ENCODE data around the gene ITLN1.

The ITLN1 gene

DNA sequence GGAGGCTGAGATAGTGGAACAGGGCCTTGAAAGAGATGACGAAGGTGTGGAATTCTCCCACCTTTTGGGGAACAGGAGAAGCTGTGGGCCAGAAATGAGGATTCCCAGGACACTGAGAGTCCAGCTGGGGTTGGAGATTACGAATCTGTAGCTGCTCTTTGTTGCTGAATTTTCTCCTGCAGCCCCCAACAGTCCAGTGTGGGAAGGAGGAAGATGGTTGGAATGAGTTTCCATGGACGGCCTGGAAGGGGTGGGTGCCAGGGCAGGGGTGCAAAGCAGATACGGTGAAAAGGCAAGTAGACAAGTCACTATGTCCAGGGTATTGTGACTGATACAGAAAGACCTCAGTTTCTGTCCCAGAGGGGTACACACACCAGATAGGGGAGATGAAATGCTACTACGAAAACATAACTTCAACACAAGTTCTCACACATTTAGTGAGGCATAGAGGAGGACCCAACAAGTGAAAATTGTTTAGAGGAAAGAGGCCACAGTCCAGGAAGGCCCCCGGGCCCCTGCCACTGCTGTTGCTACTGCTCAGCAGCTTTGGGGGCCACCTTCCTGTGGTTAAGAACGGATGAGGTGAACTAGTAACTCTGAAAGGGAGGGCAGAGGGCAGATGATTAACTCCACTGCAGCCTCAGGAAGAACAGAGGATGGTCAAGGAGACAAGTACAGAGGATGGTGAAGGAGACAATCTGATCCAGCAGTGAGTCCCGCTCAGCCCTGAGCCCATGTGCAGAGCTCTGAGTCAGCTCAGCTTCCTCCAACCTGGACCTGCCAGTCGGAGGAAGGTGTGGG lies 29.6 kb downstream of the ITLN1 start:
- Histone ChIP-seq H3K27ac (no peak overlapping the region), H3K9me3 (ENCODE audit: low read depth, low read length) (no peaks in the 10 kb centered on the region), H3K36me3 (ENCODE audit: insufficient read depth, low read length) (no peaks in the 10 kb centered on the region), H3K4me3 (no peak overlapping the region), H3K9ac (ENCODE audit: insufficient read length) (no peak overlapping the region)
- TF ChIP-seq EZH2 (IDR thresholded peaks at IDR 0.05): no peak
- no peak for TF ChIP-seq POLR2AphosphoS5 (IDR thresholded peaks at IDR 0.05; ENCODE audit: borderline replicate concordance, low read depth, low read length)
- no peak for TF ChIP-seq FOXP2 (optimal IDR thresholded peaks at IDR 0.05; ENCODE audit: control extremely low read depth, extremely low read length, insufficient read depth)
- no peak for DNase-seq (ENCODE audit: low read depth, low spot score)

DNA sequence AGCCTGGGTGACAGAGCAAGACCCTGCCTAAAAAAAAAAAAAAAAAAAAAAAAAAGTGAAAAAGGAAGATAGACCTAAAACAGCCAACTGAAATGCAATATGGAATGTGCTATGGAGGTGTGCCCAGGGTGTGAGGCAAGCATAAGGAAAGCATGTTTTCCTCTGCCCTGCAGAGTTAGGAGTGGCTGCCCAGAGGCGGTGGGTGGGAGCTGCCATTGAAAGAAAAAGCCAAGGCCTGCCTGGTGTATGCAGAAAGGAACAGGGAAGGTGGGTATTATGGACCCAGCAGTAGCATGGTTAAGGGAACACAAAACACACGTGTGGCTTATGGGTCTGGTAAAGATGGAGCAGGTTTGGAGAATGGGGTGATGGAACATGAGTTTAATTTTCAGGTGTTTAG lies 31.2 kb downstream of the ITLN1 start:
- Histone ChIP-seq H3K36me3 (ENCODE audit: insufficient read depth, low read length) (no peaks in the 10 kb centered on the region), H3K9ac (ENCODE audit: insufficient read length) (no peak overlapping the region), H3K4me3 (no peak overlapping the region), H3K27ac (no peak overlapping the region), H3K9me3 (ENCODE audit: low read depth, low read length) (no peaks in the 10 kb centered on the region)
- no peak for DNase-seq (ENCODE audit: low read depth, low spot score)
- TF ChIP-seq POLR2AphosphoS5 (IDR thresholded peaks at IDR 0.05; ENCODE audit: borderline replicate concordance, low read depth, low read length): no peak
- no peak for TF ChIP-seq FOXP2 (optimal IDR thresholded peaks at IDR 0.05; ENCODE audit: control extremely low read depth, extremely low read length, insufficient read depth)
- TF ChIP-seq EZH2 (IDR thresholded peaks at IDR 0.05): no peak

DNA sequence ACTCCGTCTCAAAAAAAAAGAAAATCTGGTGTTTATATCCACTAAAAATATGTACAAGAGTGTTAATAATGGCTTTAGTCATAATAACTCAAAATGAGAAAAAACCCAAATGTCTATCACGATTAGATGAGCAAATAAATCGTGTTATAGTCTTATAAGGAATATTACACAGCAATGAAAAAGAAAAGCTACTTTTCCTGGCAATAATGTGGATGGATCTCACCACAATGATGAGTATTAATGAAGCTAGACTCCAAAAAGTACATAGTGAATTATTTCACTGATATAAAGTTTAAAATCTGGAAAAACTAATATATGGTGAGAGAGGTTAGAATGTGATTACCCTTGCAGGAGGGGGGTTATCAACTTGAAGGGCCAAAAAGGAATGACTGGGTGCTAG lies 32.0 kb downstream of the ITLN1 start:
- TF ChIP-seq POLR2AphosphoS5 (IDR thresholded peaks at IDR 0.05; ENCODE audit: borderline replicate concordance, low read depth, low read length) (no peak), EZH2 (IDR thresholded peaks at IDR 0.05) (no peak), FOXP2 (optimal IDR thresholded peaks at IDR 0.05; ENCODE audit: control extremely low read depth, extremely low read length, insufficient read depth) (no peak)
- no peak overlapping the region for H3K27ac ChIP-seq
- H3K9ac ChIP-seq (ENCODE audit: insufficient read length): no peak overlapping the region
- no peak for DNase-seq (ENCODE audit: low read depth, low spot score)
- no peak overlapping the region for H3K4me3 ChIP-seq
- no peaks in the 10 kb centered on the region for H3K36me3 ChIP-seq (ENCODE audit: insufficient read depth, low read length)
- no peaks in the 10 kb centered on the region for H3K9me3 ChIP-seq (ENCODE audit: low read depth, low read length)

DNA sequence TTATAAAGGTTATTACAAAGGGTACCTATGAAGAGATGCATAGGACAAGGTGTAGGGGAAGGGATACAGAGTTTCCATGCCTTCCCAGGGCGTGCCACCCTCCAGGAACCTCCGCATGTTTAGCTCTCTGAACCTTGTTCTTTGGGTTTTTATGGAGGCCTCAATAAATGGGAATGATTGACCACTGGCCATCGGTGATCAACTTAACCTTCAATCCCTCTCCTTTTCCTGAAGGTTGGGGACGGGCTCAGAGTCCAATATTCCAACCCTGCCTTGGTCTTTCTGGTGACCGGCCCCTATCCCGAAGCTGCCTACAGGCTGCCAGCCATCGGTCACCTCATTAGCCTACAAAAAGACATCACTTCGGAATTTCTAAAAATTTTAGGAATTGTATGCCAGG lies 34.0 kb downstream of the ITLN1 start:
- Histone ChIP-seq H3K27ac (no peak overlapping the region), H3K9me3 (ENCODE audit: low read depth, low read length) (no peaks in the 10 kb centered on the region), H3K9ac (ENCODE audit: insufficient read length) (no peak overlapping the region), H3K4me3 (no peak overlapping the region), H3K36me3 (ENCODE audit: insufficient read depth, low read length) (no peaks in the 10 kb centered on the region)
- no peak for DNase-seq (ENCODE audit: low read depth, low spot score)
- TF ChIP-seq EZH2 (IDR thresholded peaks at IDR 0.05) (no peak), POLR2AphosphoS5 (IDR thresholded peaks at IDR 0.05; ENCODE audit: borderline replicate concordance, low read depth, low read length) (no peak), FOXP2 (optimal IDR thresholded peaks at IDR 0.05; ENCODE audit: control extremely low read depth, extremely low read length, insufficient read depth) (no peak)

DNA sequence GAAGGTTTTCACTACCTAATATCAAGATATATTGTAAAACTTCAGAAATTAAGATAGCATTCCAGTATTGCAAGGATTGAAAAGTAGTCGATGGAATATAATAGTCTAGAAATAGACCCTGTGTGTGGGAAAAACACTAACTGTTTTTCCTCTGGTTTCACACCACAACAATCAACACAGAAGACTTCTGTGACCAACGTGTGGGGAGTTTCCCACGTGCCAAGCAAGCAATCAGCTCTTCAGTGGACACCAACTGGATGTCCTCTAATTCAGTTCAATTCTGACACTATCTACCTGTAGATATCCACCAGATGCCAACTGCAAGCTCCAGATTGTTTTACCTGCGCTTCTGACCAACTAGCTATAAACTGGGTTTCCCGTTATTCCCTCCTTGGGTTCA lies 34.4 kb downstream of the ITLN1 start:
- Histone ChIP-seq H3K4me3 (no peak overlapping the region), H3K36me3 (ENCODE audit: insufficient read depth, low read length) (no peaks in the 10 kb centered on the region), H3K27ac (no peak overlapping the region), H3K9me3 (ENCODE audit: low read depth, low read length) (no peaks in the 10 kb centered on the region), H3K9ac (ENCODE audit: insufficient read length) (no peak overlapping the region)
- DNase-seq (ENCODE audit: low read depth, low spot score): no peak
- TF ChIP-seq EZH2 (IDR thresholded peaks at IDR 0.05): no peak
- TF ChIP-seq FOXP2 (optimal IDR thresholded peaks at IDR 0.05; ENCODE audit: control extremely low read depth, extremely low read length, insufficient read depth): no peak
- no peak for TF ChIP-seq POLR2AphosphoS5 (IDR thresholded peaks at IDR 0.05; ENCODE audit: borderline replicate concordance, low read depth, low read length)

DNA sequence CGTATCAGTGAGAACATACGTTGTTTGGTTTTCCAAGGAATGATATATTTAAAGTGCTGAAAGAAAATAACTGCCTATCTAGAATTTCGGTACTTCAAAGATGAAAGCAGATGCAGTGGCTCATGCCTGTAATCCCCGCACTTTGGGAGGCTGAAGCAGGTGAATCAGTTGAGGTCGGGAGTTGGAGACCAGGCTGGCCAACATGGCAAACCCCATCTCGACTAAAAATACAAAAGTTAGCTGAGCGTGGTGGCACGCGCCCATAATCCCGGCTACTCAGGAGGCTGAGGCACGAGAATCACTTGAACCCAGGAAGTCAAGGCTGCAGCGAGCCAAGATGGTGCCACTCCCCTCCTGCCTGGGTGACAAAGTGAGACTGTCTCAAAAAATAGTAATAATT lies 38.7 kb downstream of the ITLN1 start:
- TF ChIP-seq EZH2 (IDR thresholded peaks at IDR 0.05): no peak
- TF ChIP-seq POLR2AphosphoS5 (IDR thresholded peaks at IDR 0.05; ENCODE audit: borderline replicate concordance, low read depth, low read length): no peak
- no peak for TF ChIP-seq FOXP2 (optimal IDR thresholded peaks at IDR 0.05; ENCODE audit: control extremely low read depth, extremely low read length, insufficient read depth)
- H3K36me3 ChIP-seq (ENCODE audit: insufficient read depth, low read length): no peaks in the 10 kb centered on the region
- H3K4me3 ChIP-seq: no peak overlapping the region
- H3K9me3 ChIP-seq (ENCODE audit: low read depth, low read length): no peaks in the 10 kb centered on the region
- H3K27ac ChIP-seq: no peak overlapping the region
- no peak overlapping the region for H3K9ac ChIP-seq (ENCODE audit: insufficient read length)
- no peak for DNase-seq (ENCODE audit: low read depth, low spot score)

DNA sequence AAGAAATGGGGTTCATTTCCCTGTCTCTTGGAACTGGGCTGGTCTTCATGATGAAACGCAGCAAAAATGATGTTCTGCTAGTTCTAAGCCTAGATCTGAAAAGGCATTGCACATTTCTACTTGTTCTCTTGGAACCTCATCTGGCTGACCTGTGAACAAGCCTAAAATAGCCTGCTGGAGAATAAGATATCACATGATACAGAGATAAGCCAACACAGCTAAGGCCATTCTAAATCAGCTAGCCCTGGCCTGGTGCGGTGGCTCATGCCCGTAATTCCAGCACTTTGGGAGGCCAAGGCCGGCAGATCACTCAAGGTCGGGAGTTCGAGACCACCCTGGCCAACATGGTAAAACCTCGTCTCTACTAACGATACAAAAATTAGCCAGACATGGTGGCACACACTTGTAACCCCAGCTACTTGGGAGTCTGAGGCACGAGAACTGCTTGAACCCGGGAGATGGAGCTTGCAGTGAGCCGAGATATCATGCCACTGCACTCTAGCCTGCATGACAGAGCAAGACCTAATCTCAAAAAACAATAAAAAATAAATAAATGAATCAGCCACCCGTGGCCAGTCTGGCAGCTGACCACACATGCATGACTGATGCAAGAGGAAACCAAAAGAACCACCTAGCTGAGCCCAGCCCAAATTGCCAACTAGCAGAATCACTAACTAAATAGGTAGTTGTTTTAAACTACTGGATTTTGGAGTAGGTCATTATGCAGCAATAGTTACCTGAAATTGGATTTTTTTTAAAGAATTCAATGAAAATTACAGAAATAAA lies 40.3 kb downstream of the ITLN1 start:
- no peak for DNase-seq (ENCODE audit: low read depth, low spot score)
- TF ChIP-seq POLR2AphosphoS5 (IDR thresholded peaks at IDR 0.05; ENCODE audit: borderline replicate concordance, low read depth, low read length): no peak
- no peaks in the 10 kb centered on the region for H3K36me3 ChIP-seq (ENCODE audit: insufficient read depth, low read length)
- H3K27ac ChIP-seq: no peak overlapping the region
- H3K9me3 ChIP-seq (ENCODE audit: low read depth, low read length): no peaks in the 10 kb centered on the region
- no peak overlapping the region for H3K9ac ChIP-seq (ENCODE audit: insufficient read length)
- no peak overlapping the region for H3K4me3 ChIP-seq

DNA sequence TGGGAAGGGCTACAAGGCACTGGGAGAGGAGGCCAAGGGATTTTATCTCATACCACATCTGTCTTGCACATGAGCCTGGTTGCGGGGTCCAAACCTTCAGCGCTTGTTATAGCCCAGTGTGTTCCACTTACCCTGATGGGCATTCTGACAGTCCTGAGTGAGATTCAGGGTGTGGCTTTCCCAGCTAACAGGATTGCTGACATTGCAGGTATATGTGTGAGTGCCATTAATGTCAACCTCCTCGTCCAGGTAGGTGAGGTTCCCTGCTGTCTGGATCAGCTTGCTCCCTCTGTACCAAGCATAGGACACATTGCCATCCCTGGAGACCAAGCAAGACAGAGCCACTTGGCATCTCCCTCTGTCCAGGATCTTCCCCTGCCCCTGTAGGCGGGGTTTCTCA lies 43.9 kb downstream of the ITLN1 start:
- Histone ChIP-seq H3K9ac (ENCODE audit: insufficient read length) (no peak overlapping the region), H3K9me3 (ENCODE audit: low read depth, low read length) (no peaks in the 10 kb centered on the region), H3K36me3 (ENCODE audit: insufficient read depth, low read length) (no peaks in the 10 kb centered on the region), H3K4me3 (no peak overlapping the region), H3K27ac (no peak overlapping the region)
- TF ChIP-seq FOXP2 (optimal IDR thresholded peaks at IDR 0.05; ENCODE audit: control extremely low read depth, extremely low read length, insufficient read depth): no peak
- TF ChIP-seq EZH2 (IDR thresholded peaks at IDR 0.05): no peak
- TF ChIP-seq POLR2AphosphoS5 (IDR thresholded peaks at IDR 0.05; ENCODE audit: borderline replicate concordance, low read depth, low read length): no peak
- no peak for DNase-seq (ENCODE audit: low read depth, low spot score)
